ENCODE data around the gene CBARP.

The CBARP gene

GRCh38 chr19:1275260-1275975 is 37.6 kb upstream of the CBARP start, which contains the start of gene FAM174C:
Gene FAM174C (plus strand): TSS chr19:1275530. CDS start chr19:1275550, 20 bp downstream.
- peak; percentile 96 for DNase-seq

GRCh38 chr19:1274852-1275259 is 37.1 kb upstream of the CBARP start:
- DNase-seq = no peak

- DNase-seq = no peak
Measured at GRCh38 chr19:1274081-1274851, 36.5 kb upstream of the CBARP start.

GRCh38 chr19:1273263-1274041 is 35.6 kb upstream of the CBARP start:
- no peak for DNase-seq

GRCh38 chr19:1272423-1273262 is 34.8 kb upstream of the CBARP start:
- no peak for DNase-seq

GRCh38 chr19:1271528-1272422 is 34.0 kb upstream of the CBARP start:
- DNase-seq = no peak

GRCh38 chr19:1270854-1271527 is 33.2 kb upstream of the CBARP start:
- no peak for DNase-seq

- DNase-seq = no peak
Measured at GRCh38 chr19:1270213-1270853, 32.5 kb upstream of the CBARP start.

- peak; percentile 85 for DNase-seq
Measured at GRCh38 chr19:1269478-1270212, 31.8 kb upstream of the CBARP start.

- peak; percentile 99 for DNase-seq
Measured at GRCh38 chr19:1269065-1269477, 31.3 kb upstream of the CBARP start, which contains the start of gene CIRBP. Gene CIRBP (plus strand): TSS chr19:1269332. CDS start chr19:1270934, 1,602 bp downstream.

GRCh38 chr19:1268226-1269064 is 30.6 kb upstream of the CBARP start:
- no peak for DNase-seq

- no peak for DNase-seq
Measured at GRCh38 chr19:1267477-1268225, 29.8 kb upstream of the CBARP start.

GRCh38 chr19:1266916-1267476 is 29.2 kb upstream of the CBARP start:
- DNase-seq = peak; percentile 70

GRCh38 chr19:1266129-1266915 is 28.5 kb upstream of the CBARP start:
- peak; percentile 81 for DNase-seq

GRCh38 chr19:1265615-1266128 is 27.9 kb upstream of the CBARP start:
- peak; percentile 56 for DNase-seq
